HCT116 (cell line): ENCODE measurements around the gene DUSP28. TPM values are rescaled to one million over a fixed set of nuclear protein-coding genes. Genes with fewer than 3 reads are reported as not detected.

ENCODE experiments used
- ATAC-seq: fragments of 200-7000 bp; cut with Tn5 transposase; 2 replicates; pipeline ENCODE4 v1.9.1; 2020; ENCODE audit warnings: mild to moderate bottlenecking, moderate library complexity
- BruUV-seq: library from RNA; stranded (reverse); fragments of 400-500 nt; replicated peaks from 2 replicates; lab custom pipeline; 2021; lab: Mats Ljungman, UMichigan
- CTCF ChIA-PET: fragments of 300-600 bp; sonication (Branson Sonifier 250); formaldehyde crosslinking; loops from one replicate; lab custom pipeline; 2021; ENCODE audit warnings: antibody characterized with exemption; lab: Charles Lee
- POLR2A ChIA-PET: fragments of 300-600, 350-600 bp; sonication (Branson Sonifier 250); formaldehyde crosslinking; loops from one replicate; lab custom pipeline; 2021; ENCODE audit warnings: antibody characterized with exemption; lab: Charles Lee
- RAD21 ChIA-PET, 2 experiments: fragments of 300-600 bp; sonication (Branson Sonifier 250); formaldehyde crosslinking; loops; one replicate each; lab custom pipeline; 2023; ENCODE audit warnings: low total read pairs in 2 of 2; ENCODE audit not compliant: uncharacterized antibody in 2 of 2, unreplicated experiment in 2 of 2, low non-redundant PET in 1 of 2; lab: Charles Lee
- DNase-seq: peaks from one replicate; pipeline ENCODE4 v3.0.0-alpha.2; 2010; ENCODE audit warnings: low read depth, low spot score
- H2AFZ ChIP-seq: fragments of 200-600 bp; shearing (Covaris generic), sonication (generic); 2 replicates; pipeline ENCODE4 v1.6.1; 2017; ENCODE audit warnings: low read depth, mixed run types, mixed read lengths, antibody characterized with exemption, low read length; ENCODE audit not compliant: poor library complexity, severe bottlenecking
- H3K27ac ChIP-seq: 2 replicates; pipeline ENCODE4 v1.5.1; 2012; ENCODE audit warnings: low read depth, low read length
- H3K27me3 ChIP-seq: fragments of 200-600 bp; sonication (generic); 2 replicates; pipeline ENCODE4 v1.6.1; 2016; ENCODE audit warnings: mixed run types, low read length, mixed read lengths; ENCODE audit not compliant: insufficient read depth
- H3K36me3 ChIP-seq, 2 experiments: fragments of 200-500 bp in 1 of 2; fragments of 200-600 bp in 1 of 2; sonication (Bioruptor generic) in 1 of 2; sonication (generic) in 1 of 2; 2 replicates each; pipeline versions ENCODE4 v1.5.1 to v1.6.1; 2014 to 2016; ENCODE audit warnings: low read length in 2 of 2, inconsistent platforms in 1 of 2, mixed read lengths in 1 of 2, mixed run types in 1 of 2; ENCODE audit not compliant: insufficient read depth in 2 of 2, control insufficient read depth in 1 of 2
- H3K4me1 ChIP-seq, 2 experiments: fragments of 200-600 bp in 1 of 2; sonication (generic) in 1 of 2; 2 replicates each; pipeline versions ENCODE4 v1.5.1 to v1.6.1; 2012 to 2017; ENCODE audit warnings: low read length in 2 of 2, inconsistent platforms in 1 of 2, mild to moderate bottlenecking in 1 of 2, mixed read lengths in 1 of 2, mixed run types in 1 of 2, moderate library complexity in 1 of 2; ENCODE audit not compliant: insufficient read depth in 2 of 2, control insufficient read depth in 1 of 2
- H3K4me2 ChIP-seq: fragments of 200-600 bp; sonication (generic); 2 replicates; pipeline ENCODE4 v1.6.1; 2017; ENCODE audit warnings: mixed run types, low read length, mixed read lengths
- H3K4me3 ChIP-seq, 2 experiments: fragments of 200-600 bp in 1 of 2; sonication (generic) in 1 of 2; replicated peaks in 1 of 2; 2 replicates each; pipeline ENCODE4 v1.5.1; 2011 to 2016; ENCODE audit warnings: low read length in 2 of 2, control low read depth in 1 of 2, low read depth in 1 of 2, mild to moderate bottlenecking in 1 of 2, mixed read lengths in 1 of 2, mixed run types in 1 of 2
- H3K79me2 ChIP-seq: fragments of 200-600 bp; sonication (generic); 2 replicates; pipeline ENCODE4 v1.6.1; 2017; ENCODE audit warnings: mild to moderate bottlenecking, mixed run types, low read length, moderate library complexity, mixed read lengths; ENCODE audit not compliant: insufficient read depth
- H3K9ac ChIP-seq: fragments of 200-600 bp; sonication (generic); 2 replicates; pipeline ENCODE4 v1.6.1; 2016; ENCODE audit warnings: low read length, mixed read lengths
- H3K9me2 ChIP-seq: fragments of 200-600 bp; sonication (generic), shearing (Covaris generic); 2 replicates; pipeline ENCODE4 v1.6.1; 2017; ENCODE audit warnings: mixed run types, mild to moderate bottlenecking, moderate library complexity; ENCODE audit not compliant: insufficient read depth
- H3K9me3 ChIP-seq, 2 experiments: fragments of 200-500 bp in 1 of 2; fragments of 200-600 bp in 1 of 2; sonication (Bioruptor generic) in 1 of 2; sonication (generic) in 1 of 2; 2 replicates each; pipeline ENCODE4 v1.6.1; 2014 to 2017; ENCODE audit warnings: low read length in 2 of 2, mixed read lengths in 2 of 2, inconsistent platforms in 1 of 2, low read depth in 1 of 2, mild to moderate bottlenecking in 1 of 2, mixed run types in 1 of 2, moderate library complexity in 1 of 2; ENCODE audit not compliant: control insufficient read depth in 1 of 2, insufficient read depth in 1 of 2
- H4K20me1 ChIP-seq: fragments of 200-600 bp; sonication (generic), shearing (Covaris generic); 2 replicates; pipeline ENCODE4 v1.6.1; 2017; ENCODE audit warnings: mixed run types, mild to moderate bottlenecking, moderate library complexity; ENCODE audit not compliant: insufficient read depth
- ATF3 ChIP-seq: IDR thresholded peaks from 2 replicates; pipeline ENCODE4 v1.6.1; 2012
- CBX3 ChIP-seq: IDR thresholded peaks from 2 replicates; pipeline ENCODE4 v1.6.1; 2012; ENCODE audit warnings: low read depth
- CEBPB ChIP-seq: IDR thresholded peaks from 2 replicates; pipeline ENCODE4 v1.6.1; 2012; ENCODE audit warnings: low read depth
- EGR1 ChIP-seq: IDR thresholded peaks from 2 replicates; pipeline ENCODE4 v1.6.1; 2012; ENCODE audit warnings: low read depth
- ELF1 ChIP-seq: IDR thresholded peaks from 2 replicates; pipeline ENCODE4 v1.6.1; 2012; ENCODE audit warnings: low read depth, borderline replicate concordance
- EZH2 ChIP-seq: fragments of 200-600 bp; sonication (generic); IDR thresholded peaks from 2 replicates; pipeline ENCODE4 v1.6.1; 2017; ENCODE audit warnings: antibody characterized with exemption, mixed run types
- FOSL1 ChIP-seq: IDR thresholded peaks from 2 replicates; pipeline ENCODE4 v1.6.1; 2012; ENCODE audit warnings: low read depth
- JUND ChIP-seq: IDR thresholded peaks from 2 replicates; pipeline ENCODE4 v1.6.1; 2012
- POLR2A ChIP-seq: IDR thresholded peaks from 2 replicates; pipeline ENCODE4 v1.7.0; 2011; ENCODE audit warnings: borderline replicate concordance; ENCODE audit not compliant: insufficient read depth, insufficient read length; ENCODE audit errors: extremely low read depth
- POLR2AphosphoS5 ChIP-seq: IDR thresholded peaks from 2 replicates; pipeline ENCODE4 v1.6.1; 2011; ENCODE audit warnings: mild to moderate bottlenecking, low read depth, low read length, moderate library complexity
- RAD21 ChIP-seq: IDR thresholded peaks from 2 replicates; pipeline ENCODE4 v1.6.1; 2012; ENCODE audit warnings: low read depth, mild to moderate bottlenecking
- REST ChIP-seq: IDR thresholded peaks from 2 replicates; pipeline ENCODE4 v1.6.1; 2012; ENCODE audit warnings: low read depth
- SP1 ChIP-seq: IDR thresholded peaks from 2 replicates; pipeline ENCODE4 v1.6.1; 2012; ENCODE audit warnings: low read depth
- SRF ChIP-seq: IDR thresholded peaks from 2 replicates; pipeline ENCODE4 v1.6.1; 2012; ENCODE audit warnings: low read depth
- TCF7L2 ChIP-seq: IDR thresholded peaks from 2 replicates; pipeline ENCODE4 v1.7.0; 2011; ENCODE audit warnings: borderline replicate concordance, inconsistent platforms; ENCODE audit not compliant: insufficient read depth, insufficient read length; ENCODE audit errors: extremely low read depth
- YY1 ChIP-seq: IDR thresholded peaks from 2 replicates; pipeline ENCODE4 v1.6.1; 2011; ENCODE audit warnings: low read length, low read depth, moderate library complexity, mild to moderate bottlenecking; ENCODE audit not compliant: insufficient replicate concordance; ENCODE audit errors: extremely low read depth
- ZFX ChIP-seq: fragments of 450-650 bp; IDR thresholded peaks from 2 replicates; pipeline ENCODE4 v1.6.1; 2017
- ZNF274 ChIP-seq: fragments of 200-500 bp; sonication (Bioruptor generic); IDR thresholded peaks from 2 replicates; pipeline ENCODE4 v1.6.1; 2014; ENCODE audit warnings: mild to moderate bottlenecking, low read depth, low read length, inconsistent platforms
- intact Hi-C: fragments of 100-400 bp; cut with micrococcal nuclease; formaldehyde crosslinking; loops from 2 replicates; pipeline ENCODE4 v1.10.0; 2022
- total RNA-seq: library from RNA; stranded (reverse); gene quantifications from one replicate; pipeline ENCODE4 v1.2.1, GENCODE V29; 2021; ENCODE audit not compliant: unreplicated experiment
- TF ChIP-seq, protein P1 (sequence below): IDR thresholded peaks from 2 replicates; pipeline ENCODE4 v1.6.1; 2012
- TF ChIP-seq, protein P2 (sequence below), 3 experiments: fragments of 200-600 bp in 1 of 3; sonication (generic) in 1 of 3; IDR thresholded peaks in 2 of 3; conservative IDR thresholded peaks in 1 of 3; 2 replicates each; pipeline ENCODE4 v1.5.1; 2012 to 2017; ENCODE audit warnings: low read depth in 2 of 3, low read length in 2 of 3, antibody characterized with exemption in 1 of 3, borderline replicate concordance in 1 of 3, control low read depth in 1 of 3, mild to moderate bottlenecking in 1 of 3, mixed read lengths in 1 of 3, mixed run types in 1 of 3, moderate library complexity in 1 of 3; ENCODE audit not compliant: insufficient read depth in 1 of 3

DUSP28 gene
- total RNA-seq, 1 experiment from 2014 or later: 5.6 TPM

- H3K4me2 ChIP-seq: no peak overlapping the region
Observed at GRCh38 chr2:240597419-240598181, 37.4 kb downstream of the DUSP28 start.

More at GRCh38 chr2:240597419-240598181, 37.4 kb downstream of the DUSP28 start:
- ChIA-PET POLR2A (no interaction called here), CTCF (no interaction called here), RAD21 (no interaction called here)
- no peaks in the 10 kb centered on the region for H3K27me3 ChIP-seq
- no peaks in the 10 kb centered on the region; a peak in 2 of 4 replicates for H3K36me3 ChIP-seq
- H3K4me1 ChIP-seq: no peaks in the 10 kb centered on the region
- H3K27ac ChIP-seq: no peak overlapping the region
- intact Hi-C loops: no loop called here
- DNase-seq (no peak), ATAC-seq (no peak)
- no peaks in the 10 kb centered on the region for H3K9me2 ChIP-seq
- TF ChIP-seq JUND: no peak
- no peak for TF ChIP-seq TCF7L2
- no peak for TF ChIP-seq CBX3
- TF ChIP-seq ZFX: no peak
- no peak for TF ChIP-seq ZNF274
- TF ChIP-seq ATF3: no peak
- TF ChIP-seq EGR1: no peak
- no peak for TF ChIP-seq FOSL1
- TF ChIP-seq SRF: no peak
- TF ChIP-seq YY1: no peak
- no peak for TF ChIP-seq EZH2
- TF ChIP-seq ELF1: no peak
- TF ChIP-seq, protein P1, sequence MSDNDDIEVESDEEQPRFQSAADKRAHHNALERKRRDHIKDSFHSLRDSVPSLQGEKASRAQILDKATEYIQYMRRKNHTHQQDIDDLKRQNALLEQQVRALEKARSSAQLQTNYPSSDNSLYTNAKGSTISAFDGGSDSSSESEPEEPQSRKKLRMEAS: no peak
- TF ChIP-seq, protein P2, sequence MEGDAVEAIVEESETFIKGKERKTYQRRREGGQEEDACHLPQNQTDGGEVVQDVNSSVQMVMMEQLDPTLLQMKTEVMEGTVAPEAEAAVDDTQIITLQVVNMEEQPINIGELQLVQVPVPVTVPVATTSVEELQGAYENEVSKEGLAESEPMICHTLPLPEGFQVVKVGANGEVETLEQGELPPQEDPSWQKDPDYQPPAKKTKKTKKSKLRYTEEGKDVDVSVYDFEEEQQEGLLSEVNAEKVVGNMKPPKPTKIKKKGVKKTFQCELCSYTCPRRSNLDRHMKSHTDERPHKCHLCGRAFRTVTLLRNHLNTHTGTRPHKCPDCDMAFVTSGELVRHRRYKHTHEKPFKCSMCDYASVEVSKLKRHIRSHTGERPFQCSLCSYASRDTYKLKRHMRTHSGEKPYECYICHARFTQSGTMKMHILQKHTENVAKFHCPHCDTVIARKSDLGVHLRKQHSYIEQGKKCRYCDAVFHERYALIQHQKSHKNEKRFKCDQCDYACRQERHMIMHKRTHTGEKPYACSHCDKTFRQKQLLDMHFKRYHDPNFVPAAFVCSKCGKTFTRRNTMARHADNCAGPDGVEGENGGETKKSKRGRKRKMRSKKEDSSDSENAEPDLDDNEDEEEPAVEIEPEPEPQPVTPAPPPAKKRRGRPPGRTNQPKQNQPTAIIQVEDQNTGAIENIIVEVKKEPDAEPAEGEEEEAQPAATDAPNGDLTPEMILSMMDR (IDR thresholded peaks at IDR 0.05 in 2 of 3, conservative IDR thresholded peaks at IDR 0.05 in 1 of 3; ENCODE audit: borderline replicate concordance in 1 of 3, insufficient read depth in 1 of 3, low read depth in 2 of 3, low read length in 2 of 3): no peak
- TF ChIP-seq POLR2AphosphoS5: no peak
- TF ChIP-seq SP1: no peak
- TF ChIP-seq RAD21: no peak
- TF ChIP-seq REST: no peak
- no peak for TF ChIP-seq POLR2A
- no peak for TF ChIP-seq CEBPB
- no peaks in the 10 kb centered on the region for H4K20me1 ChIP-seq
- no peak overlapping the region for H3K9ac ChIP-seq
- no peaks in the 10 kb centered on the region for H3K9me3 ChIP-seq
- BruUV-seq: no TSS peak
- H3K4me3 ChIP-seq: no peak overlapping the region
- H2AFZ ChIP-seq: no peak overlapping the region
- no peaks in the 10 kb centered on the region for H3K79me2 ChIP-seq
